ENCODE data around the gene KATNBL1.

DNA sequence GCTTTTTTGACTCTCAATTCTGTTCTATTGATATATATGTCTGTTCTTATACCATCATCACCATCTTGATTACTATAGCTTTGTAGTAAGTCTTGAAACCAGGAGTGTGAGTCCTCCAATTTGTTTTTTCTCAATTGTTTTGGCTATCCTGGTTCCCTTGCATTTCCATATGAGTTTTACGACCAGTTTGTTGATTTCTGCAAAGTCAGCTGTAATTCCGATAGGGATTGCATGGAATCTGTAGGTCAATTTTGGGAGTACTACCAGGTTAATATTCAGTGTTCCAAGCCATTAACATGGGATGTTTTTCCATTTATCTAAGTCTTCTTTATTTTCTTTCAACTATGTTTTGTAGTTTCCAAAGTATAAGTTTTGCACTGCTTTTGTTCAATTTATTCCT is 81.0 kb downstream of the KATNBL1 start:
- no peak for TF ChIP-seq EZH2 (IDR thresholded peaks at IDR 0.05)
- TF ChIP-seq POLR2AphosphoS5 (IDR thresholded peaks at IDR 0.05; ENCODE audit: borderline replicate concordance, low read depth, low read length) = no peak
- no peak for TF ChIP-seq FOXP2 (optimal IDR thresholded peaks at IDR 0.05; ENCODE audit: control extremely low read depth, extremely low read length, insufficient read depth)

Measured in SK-N-MC (cell line).